Urothelium cell line (cell line): ENCODE data around the gene OPA1.

Experiments used
- DNase-seq: peaks from one replicate; pipeline ENCODE4 v3.0.0; 2011; ENCODE audit warnings: low spot score, mixed read lengths
- FAIRE-seq: peaks from 2 replicates; lab custom pipeline; 2011; peaks lifted over from hg19 to GRCh38; lab: Jason Lieb, UNC

Gene OPA1

GRCh38 chr3:193640728-193641439 lies 47.9 kb downstream of the OPA1 start:
- DNase-seq = no peak
- FAIRE-seq = no peak

DNA sequence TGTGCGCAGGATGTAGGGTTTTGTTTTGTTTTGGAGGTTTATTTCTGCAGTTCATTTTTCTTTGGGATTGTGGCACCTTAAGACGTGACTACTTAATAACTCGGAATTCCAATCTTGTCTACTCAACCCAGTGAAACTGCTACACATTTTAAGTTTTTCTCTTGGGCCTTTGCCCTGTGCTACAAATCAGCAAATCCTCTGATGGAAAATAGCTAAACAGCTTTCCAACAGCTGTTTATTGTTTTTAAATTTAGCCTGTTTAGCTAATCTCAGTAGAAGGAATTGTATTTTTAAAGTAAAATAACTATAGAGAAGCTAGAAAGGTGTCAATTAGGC lies 48.4 kb downstream of the OPA1 start:
- DNase-seq (no peak), FAIRE-seq (no peak)

- DNase-seq (no peak), FAIRE-seq (no peak)
Measured at GRCh38 chr3:193645806-193646205, 52.8 kb downstream of the OPA1 start.

- no peak for FAIRE-seq
- no peak for DNase-seq
Measured at GRCh38 chr3:193648542-193649076, 55.6 kb downstream of the OPA1 start.

DNA sequence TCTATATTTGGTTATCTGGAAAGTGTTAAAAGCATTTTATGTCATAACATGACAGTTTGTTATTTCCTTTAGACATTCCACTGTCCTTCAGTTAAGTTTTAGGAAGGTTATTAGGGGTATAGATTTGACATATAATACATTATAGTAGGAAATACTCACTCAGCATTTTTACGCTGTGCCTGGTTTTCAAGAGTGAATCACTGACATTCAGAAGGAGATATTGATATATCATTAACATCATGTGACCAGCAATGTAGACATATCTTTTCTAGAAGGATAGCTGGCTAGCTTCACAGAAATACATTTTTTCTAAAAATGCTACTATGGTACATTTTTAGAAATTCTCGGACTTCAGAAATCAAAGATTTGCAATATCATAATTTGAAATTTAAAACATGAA lies 57.6 kb downstream of the OPA1 start:
- FAIRE-seq (no peak), DNase-seq (no peak)

- DNase-seq (no peak), FAIRE-seq (no peak)
Measured at GRCh38 chr3:193655831-193656433, 62.9 kb downstream of the OPA1 start.

DNA sequence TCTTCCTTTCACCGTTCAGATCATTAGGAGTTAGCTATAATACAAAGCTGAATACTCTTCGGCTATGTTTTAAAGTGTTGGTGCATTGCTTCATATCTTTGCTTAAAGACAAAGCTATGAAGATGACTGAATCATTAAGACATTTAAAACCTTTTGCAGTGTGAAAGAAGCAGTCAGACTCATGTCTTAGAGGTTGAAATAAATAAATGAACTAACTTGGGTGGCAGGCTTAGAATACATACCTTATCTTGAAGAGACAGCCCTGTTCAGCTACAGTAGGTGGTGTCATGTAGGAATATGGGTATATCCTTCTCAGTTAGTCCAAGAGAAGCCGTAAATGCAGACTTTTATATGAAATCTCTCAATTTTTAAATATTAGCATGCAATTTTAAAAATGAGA lies 63.4 kb downstream of the OPA1 start:
- DNase-seq (no peak), FAIRE-seq (no peak)

DNA sequence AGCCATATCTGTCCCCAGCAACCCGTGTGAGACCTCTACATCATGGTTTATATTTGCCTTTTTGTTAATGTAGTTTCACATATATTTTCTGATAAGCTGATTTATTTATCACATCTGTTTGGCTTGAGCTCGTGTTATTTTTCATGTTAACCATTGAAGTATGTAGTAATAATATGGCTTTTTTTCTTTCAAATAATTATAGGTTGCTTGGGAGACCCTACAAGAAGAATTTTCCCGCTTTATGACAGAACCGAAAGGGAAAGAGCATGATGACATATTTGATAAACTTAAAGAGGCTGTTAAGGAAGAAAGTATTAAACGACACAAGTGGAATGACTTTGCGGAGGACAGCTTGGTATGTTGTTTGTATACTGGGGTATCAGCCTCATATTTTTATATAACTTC lies 63.9 kb downstream of the OPA1 start:
- no peak for FAIRE-seq

DNA sequence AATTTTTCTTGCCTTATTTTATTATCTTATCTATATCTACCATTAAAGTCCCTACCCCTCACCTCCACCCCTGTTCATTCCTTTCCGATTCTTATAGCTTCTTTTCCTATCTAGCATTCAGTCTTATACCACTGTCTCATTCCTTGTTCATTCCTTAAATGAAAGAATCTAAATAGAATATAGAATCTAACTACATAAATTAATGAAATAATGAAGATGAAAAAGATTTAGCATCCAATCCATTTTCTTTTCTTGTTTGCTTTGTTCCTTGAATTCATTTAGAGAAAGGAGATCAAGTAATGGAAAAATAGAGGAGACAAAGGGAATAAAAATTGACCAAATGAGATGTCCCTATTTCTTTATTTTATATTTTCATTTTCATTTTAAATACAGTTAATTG lies 67.2 kb downstream of the OPA1 start:
- no peak for FAIRE-seq

More for the DNA sequence above, 63.9 kb downstream of the OPA1 start:
- DNase-seq = no peak

GRCh38 chr3:193660698-193661411 lies 67.8 kb downstream of the OPA1 start:
- FAIRE-seq = no peak
- DNase-seq = no peak

More for the DNA sequence above, 67.2 kb downstream of the OPA1 start:
- DNase-seq = no peak

GRCh38 chr3:193662757-193663322 lies 69.8 kb downstream of the OPA1 start:
- DNase-seq (no peak), FAIRE-seq (no peak)

DNA sequence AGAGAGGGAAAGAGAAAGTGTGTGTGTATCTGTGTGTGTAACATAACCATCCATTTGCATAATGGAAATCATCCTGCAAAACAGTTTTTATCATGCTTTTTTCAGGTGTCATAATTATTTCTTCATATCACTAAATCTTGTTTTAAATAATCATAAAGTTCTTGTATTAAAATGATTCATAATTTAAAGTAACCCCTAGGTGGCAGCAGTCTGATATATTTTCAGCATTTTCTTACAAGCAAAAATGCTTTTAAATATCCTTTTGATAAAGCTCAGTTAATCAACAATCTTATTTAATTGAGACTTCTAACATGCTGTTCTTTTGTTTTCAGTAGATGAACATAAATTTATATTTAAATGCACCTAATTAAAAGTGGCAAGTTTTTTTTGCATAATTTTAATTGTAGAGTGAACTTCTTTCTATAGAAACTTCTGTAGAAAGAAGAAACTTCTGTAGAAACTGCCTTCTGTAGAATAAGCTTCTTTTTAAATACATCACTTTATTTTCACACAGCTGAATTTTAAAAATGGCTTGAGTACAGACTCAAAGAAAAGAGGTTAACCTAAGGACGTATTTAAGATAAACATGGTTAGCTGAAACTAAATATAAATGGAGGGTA lies 72.5 kb downstream of the OPA1 start:
- DNase-seq = no peak
- no peak for FAIRE-seq

- DNase-seq (no peak), FAIRE-seq (no peak)
Measured at GRCh38 chr3:193673845-193674244, 80.8 kb downstream of the OPA1 start.

GRCh38 chr3:193674714-193675113 lies 81.7 kb downstream of the OPA1 start:
- DNase-seq = no peak
- FAIRE-seq = no peak

DNA sequence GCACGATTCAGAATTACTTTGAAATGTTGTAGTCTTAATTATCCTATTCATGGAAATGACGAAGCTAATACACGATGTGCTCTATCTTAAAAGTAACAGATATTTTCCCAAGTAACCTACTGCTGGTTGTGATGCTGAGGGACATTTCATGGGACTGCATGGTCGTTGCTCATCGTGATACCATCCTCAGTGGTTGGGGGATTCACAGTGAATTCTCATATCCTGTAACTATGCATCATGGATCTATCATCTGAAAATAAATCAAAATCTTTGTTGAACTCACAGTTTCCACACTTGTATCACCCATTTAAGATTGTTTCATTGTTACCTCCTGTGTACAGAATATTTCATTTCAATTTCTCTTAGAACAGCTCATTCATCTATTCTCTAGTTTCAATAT lies 84.7 kb downstream of the OPA1 start:
- no peak for DNase-seq
- no peak for FAIRE-seq

- DNase-seq (peak; percentile 6), FAIRE-seq (no peak)
Measured at GRCh38 chr3:193680220-193680619, 87.2 kb downstream of the OPA1 start.

DNA sequence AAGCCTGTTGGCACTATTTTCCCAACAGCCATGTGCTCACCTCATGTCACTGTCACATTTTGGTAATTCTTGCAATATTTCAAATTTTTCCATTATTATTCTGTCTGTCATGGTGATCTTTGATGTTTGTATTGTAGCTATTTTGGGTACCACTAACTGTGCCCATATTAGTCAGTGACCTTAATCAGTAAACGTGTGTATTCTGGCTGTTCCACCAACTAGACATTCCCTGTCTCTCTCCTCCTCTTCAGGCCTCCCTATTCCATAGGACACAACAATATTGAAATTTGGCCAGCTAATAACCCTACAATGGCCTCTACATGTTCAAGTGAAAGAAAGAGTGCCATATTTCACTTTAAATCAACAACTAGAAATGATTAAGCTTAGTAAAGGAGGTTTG lies 88.6 kb downstream of the OPA1 start:
- DNase-seq = no peak
- no peak for FAIRE-seq

GRCh38 chr3:193686665-193687483 lies 93.9 kb downstream of the OPA1 start:
- FAIRE-seq (no peak), DNase-seq (no peak)

- FAIRE-seq = no peak
Measured at GRCh38 chr3:193688834-193689714, 96.1 kb downstream of the OPA1 start.

More at GRCh38 chr3:193688834-193689714, 96.1 kb downstream of the OPA1 start:
- no peak for DNase-seq
